HEK293T (cell line): ENCODE data around the gene DKKL1.

Experiments
- ARNT ChIP-seq: fragments of 450-650 bp; IDR thresholded peaks from 2 replicates; pipeline ENCODE4 v1.6.1; 2017; ENCODE audit warnings: mild to moderate bottlenecking
- BHLHE40 ChIP-seq: fragments of 450-650 bp; IDR thresholded peaks from 2 replicates; pipeline ENCODE4 v1.6.1; 2016; ENCODE audit warnings: mild to moderate bottlenecking, moderate library complexity, borderline replicate concordance
- CTBP1 ChIP-seq: fragments of 450-650 bp; IDR thresholded peaks from 2 replicates; pipeline ENCODE4 v1.6.1; 2016; ENCODE audit warnings: borderline replicate concordance
- FOXA1 ChIP-seq: fragments of 450-650 bp; IDR thresholded peaks from 2 replicates; pipeline ENCODE4 v1.6.1; 2016; ENCODE audit warnings: mild to moderate bottlenecking
- FOXK2 ChIP-seq: fragments of 450-650 bp; IDR thresholded peaks from 2 replicates; pipeline ENCODE4 v1.6.1; 2016; ENCODE audit warnings: mild to moderate bottlenecking
- FOXM1 ChIP-seq: fragments of 450-650 bp; IDR thresholded peaks from 2 replicates; pipeline ENCODE4 v1.6.1; 2017; ENCODE audit warnings: mild to moderate bottlenecking, borderline replicate concordance
- LEF1 ChIP-seq: fragments of 450-650 bp; IDR thresholded peaks from 2 replicates; pipeline ENCODE4 v1.6.1; 2017; ENCODE audit warnings: mild to moderate bottlenecking, borderline replicate concordance
- SP1 ChIP-seq: fragments of 450-650 bp; IDR thresholded peaks from 2 replicates; pipeline ENCODE4 v1.6.1; 2017
- SUZ12 ChIP-seq: fragments of 450-650 bp; IDR thresholded peaks from 2 replicates; pipeline ENCODE4 v1.6.1; 2016; ENCODE audit warnings: mild to moderate bottlenecking
- ZNF384 ChIP-seq: fragments of 450-650 bp; IDR thresholded peaks from 2 replicates; pipeline ENCODE4 v1.6.1; 2016
- TF ChIP-seq, protein P1 (sequence below): fragments of 450-650 bp; IDR thresholded peaks from 2 replicates; pipeline ENCODE4 v1.6.1; 2016

DNA sequence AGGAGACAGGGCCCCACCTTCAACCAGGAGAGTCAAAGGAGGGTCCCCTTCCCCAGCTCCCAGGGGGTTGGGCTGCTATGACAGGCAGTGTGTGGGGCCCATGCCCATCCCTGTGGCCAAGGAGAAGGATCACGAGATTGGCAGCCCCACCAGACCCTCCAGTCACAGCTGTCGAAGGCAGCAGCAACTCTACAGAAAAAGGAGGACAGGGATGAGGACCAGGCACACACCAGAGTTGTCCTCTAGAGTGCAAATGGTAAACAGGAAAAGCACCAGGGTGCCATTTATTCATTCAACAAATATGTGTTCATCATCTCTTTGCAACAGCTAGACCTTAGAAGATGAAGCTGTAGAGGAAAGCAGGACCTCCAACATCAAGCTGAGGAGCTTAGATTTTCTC lies 55.5 kb downstream of the DKKL1 start:
- TF ChIP-seq, protein P1, sequence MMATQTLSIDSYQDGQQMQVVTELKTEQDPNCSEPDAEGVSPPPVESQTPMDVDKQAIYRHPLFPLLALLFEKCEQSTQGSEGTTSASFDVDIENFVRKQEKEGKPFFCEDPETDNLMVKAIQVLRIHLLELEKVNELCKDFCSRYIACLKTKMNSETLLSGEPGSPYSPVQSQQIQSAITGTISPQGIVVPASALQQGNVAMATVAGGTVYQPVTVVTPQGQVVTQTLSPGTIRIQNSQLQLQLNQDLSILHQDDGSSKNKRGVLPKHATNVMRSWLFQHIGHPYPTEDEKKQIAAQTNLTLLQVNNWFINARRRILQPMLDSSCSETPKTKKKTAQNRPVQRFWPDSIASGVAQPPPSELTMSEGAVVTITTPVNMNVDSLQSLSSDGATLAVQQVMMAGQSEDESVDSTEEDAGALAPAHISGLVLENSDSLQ: no peak
- TF ChIP-seq ZNF384 (no peak), SUZ12 (no peak), SP1 (no peak), BHLHE40 (no peak), ARNT (no peak), LEF1 (no peak), FOXA1 (no peak), FOXM1 (no peak), CTBP1 (no peak), FOXK2 (no peak)
